ENCODE measurements around the gene PTPRQ.
"Not testable (repeated sequence)": the region's sequence is repeated elsewhere in the genome, so short reads cannot be mapped to it uniquely, and the experiment has no call there.

PTPRQ gene

DNA sequence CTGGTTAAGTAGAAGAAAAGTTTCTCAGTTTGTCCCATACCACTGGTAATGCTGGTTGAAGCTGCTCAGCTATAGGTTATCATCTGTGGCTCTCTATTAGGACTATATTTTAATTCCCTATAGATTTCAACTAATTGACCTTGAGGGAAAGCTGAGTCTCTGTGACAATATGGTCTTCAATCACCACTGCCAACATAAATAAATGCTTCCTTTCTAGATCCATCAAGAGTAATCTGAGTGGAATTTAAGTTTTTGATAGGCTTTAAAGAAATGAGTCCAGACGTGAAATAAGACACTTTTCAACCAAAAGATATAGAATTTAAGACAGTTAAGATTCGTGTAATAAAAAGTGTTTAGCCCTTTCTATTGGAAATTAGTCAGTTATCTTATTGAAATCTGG, 199.9 kb downstream of the PTPRQ start:
- DNase-seq (ENCODE audit: low read depth in 2 of 2): no peak

DNA sequence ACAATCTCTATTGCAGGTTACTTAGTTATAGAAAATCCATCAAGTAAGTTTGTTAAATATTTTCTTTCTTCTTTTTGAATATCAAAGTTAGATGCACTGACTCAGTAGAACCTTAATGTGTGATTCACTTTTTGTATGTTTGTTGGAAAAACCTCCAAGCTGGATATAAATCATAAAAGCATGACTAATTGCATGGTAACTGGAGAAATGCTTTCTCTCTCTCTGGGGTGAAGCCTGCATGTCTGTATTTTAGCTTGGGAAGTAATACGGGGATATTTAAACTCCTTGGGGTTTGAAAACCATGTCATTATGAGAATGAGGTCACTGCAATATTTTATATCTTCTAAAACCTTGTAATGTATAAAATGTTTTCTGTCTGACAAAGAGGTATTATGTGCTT, 204.8 kb downstream of the PTPRQ start:
- DNase-seq (ENCODE audit: low read depth in 2 of 2): no peak

DNA sequence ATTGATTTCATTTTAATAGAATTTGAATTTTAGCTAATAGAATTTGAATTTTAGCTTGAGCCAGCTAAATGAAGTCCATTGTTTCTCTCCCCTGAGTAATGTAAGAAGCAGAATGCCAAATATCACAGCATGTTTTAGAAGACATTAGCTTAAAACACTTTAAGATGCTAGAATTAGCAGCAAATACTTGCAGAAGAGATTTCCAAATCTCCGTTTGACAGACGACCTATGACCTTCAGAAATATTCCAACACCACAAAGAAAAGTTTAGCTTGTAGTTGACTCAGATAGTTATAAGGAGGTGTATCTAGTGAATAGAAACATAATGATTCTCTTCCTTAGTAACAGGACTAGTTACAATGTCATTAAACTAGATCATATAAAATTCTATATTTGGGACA, 211.7 kb downstream of the PTPRQ start:
- DNase-seq (ENCODE audit: low read depth in 2 of 2): no peak

DNA sequence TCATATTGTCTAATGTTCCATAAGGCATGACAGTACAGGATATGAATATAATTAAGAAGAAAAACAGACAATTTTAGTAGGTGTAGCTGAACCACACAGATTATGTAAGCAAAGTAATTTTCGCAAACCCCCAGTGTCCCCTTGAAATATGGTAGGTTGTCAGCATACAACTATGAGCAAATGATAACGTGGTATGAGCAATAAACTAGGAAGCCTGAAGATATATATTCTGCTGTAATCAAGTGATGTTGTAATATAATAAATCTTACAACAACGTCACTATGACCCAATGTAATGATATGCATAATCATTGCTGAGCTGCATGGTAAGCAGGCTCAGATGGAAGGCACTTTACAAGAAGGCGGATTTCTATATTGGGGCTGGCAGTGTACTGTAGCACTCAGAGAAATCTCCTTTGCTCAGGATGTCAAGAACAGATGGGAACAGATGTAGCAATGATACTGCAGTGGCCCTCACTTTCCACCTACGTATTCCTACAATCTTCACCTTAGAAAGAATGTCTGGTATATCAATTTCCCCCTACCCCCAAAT, 215.6 kb downstream of the PTPRQ start:
- DNase-seq (ENCODE audit: low read depth in 2 of 2): no peak

DNA sequence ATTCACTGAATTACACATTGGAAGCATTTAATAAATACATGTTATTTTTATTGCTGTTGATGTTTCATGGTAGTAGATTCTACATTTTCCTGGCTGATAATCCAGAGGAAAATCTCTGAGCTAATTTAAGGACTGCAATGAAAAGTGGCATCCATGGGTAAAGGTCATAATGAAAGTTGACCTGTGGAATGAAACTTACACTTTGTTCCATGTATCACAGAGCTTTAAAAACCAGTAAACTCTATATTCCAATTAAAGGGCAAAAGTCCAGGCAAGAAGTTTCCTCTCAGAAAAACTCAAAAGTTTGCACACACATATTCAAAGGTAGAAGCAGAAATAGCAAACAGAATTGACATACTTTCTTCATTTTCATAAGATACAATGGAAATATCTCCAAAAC, 218.6 kb downstream of the PTPRQ start:
- no peak for DNase-seq (ENCODE audit: low read depth in 2 of 2)

DNA sequence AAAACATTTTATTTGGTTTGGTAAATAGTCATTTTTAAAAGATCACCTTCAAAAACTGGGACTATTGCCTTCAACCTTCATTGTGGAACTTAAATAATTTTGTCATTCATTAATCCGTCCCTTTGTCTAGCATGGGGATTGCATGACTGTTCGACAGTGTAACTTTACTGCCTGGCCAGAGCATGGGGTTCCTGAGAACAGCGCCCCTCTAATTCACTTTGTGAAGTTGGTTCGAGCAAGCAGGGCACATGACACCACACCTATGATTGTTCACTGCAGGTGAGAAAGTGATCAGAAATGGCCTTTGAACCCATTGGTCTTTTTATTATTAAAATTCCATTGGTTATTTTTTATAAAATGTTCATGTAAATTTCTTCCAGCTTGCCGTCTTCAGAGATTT, 226.2 kb downstream of the PTPRQ start:
- no peak for DNase-seq (ENCODE audit: low read depth in 2 of 2)

DNA sequence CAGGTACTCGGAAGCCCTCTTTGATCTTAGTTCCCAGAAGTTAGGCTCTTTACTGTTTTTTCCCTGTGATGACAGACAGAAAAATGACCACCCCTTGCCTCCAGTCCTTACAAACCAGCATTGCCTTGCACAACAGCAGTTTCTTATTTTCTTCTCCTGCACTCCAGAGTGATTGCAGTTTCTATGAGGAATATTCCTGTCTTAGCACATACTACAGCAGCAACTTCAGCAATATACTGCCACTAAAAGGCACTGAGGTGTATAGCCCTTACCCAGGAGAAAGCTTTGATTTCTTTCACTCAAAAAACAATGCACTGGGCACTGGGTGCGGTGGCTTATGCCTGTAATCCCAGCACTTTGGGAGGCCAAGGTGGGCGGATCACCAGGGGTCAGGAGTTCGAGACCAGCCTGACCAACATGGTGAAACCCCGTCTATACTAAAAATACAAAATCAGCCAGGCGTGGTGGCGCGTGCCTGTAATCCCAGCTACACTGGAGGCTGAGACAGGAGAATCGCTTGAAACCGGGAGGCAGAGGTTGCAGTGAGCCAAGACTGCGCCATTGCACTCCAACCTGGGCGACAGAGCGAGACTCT, 232.1 kb downstream of the PTPRQ start:
- not testable (repeated sequence) for DNase-seq (ENCODE audit: low read depth in 2 of 2)

DNA sequence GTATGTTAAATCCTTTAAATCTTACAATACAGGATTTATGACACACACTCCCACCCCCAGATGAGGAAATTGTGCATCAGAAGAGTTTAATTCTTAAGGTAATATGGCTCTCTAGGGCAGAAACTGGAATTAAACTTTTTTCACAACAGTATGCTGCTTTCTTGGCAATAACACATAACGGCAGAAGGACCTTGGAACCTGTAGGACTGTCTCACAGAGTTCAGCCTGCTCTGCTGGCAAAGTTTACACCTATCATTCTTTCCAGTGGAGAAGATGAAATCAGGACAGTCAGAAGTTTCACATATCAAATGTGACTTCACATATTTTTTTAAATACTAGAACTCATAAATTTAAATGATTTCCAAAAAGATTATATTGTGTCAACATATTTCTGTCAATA, 232.8 kb downstream of the PTPRQ start:
- no peak for DNase-seq (ENCODE audit: low read depth in 2 of 2)

DNA sequence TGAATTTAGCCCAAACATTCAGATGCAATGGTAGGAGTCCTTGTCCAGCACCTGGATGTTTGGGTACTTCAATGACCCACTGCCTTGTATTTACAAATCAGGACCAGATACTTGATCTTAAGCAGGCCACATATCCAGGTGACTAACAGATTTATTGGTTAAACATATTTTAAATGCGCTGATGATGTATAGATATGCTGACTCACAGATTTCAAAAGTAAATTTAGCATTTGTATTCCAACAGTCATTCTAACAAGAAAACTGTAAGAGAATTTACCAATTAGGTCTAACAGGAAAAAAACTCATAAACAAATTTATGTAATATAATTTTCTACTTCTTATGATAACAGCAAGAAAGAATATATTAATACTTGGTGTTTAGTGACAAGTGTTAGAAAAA, 234.0 kb downstream of the PTPRQ start:
- DNase-seq (ENCODE audit: low read depth in 2 of 2): no peak

DNA sequence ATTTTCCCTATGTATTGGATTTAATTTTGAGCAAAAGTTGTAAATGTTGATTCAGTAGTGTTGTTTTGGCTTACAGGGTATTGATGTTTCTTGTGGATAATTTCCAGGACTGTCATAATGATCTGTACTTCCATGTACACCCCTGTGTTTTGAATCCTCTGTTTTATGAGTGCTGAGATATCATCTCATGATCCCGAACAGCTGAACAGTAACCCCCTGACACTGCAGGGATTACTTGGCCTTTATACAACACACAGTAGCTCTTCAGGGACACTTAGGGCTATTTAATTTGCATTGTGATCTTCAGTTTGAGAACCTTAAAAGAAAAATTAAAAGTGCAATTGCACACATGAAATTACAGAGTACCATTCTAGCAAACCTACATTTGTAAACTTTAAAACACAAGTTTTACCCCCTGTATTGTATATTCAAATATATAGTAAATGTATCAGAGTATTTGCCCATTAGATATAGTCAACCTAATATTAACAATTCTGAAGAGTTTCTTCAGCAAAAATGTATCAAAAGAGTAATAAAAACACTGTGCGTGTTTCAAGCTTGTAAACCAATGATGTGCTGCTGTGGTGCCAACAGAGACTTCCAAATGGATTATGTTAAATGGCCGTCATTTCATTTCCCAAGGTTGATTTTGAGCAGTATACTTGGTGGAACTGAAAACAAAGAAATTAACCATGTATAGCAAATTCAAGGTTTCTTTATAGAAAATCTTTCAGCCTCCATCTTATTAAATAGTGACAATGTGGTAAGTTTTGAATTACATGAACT, 235.5 kb downstream of the PTPRQ start:
- no peak for DNase-seq (ENCODE audit: low read depth in 2 of 2)

DNA sequence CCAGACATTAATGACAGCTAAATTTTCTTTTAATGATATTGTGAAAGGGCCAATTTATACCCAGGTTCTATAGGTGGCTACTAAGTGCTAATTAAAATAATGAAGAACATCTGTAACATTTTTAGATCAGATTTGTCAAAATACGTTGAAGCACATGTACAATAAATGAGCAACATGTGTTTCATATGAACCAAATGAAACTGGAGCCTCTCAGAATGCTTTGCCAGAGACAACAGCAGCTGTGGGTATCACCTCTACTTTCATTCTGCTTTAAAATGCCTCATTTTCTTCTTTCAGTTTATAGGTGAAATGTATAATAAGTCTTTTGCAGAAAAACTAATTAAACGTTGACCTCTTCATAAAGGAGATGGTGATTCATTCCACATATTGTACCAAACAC, 237.3 kb downstream of the PTPRQ start:
- DNase-seq (ENCODE audit: low read depth in 2 of 2): no peak

DNA sequence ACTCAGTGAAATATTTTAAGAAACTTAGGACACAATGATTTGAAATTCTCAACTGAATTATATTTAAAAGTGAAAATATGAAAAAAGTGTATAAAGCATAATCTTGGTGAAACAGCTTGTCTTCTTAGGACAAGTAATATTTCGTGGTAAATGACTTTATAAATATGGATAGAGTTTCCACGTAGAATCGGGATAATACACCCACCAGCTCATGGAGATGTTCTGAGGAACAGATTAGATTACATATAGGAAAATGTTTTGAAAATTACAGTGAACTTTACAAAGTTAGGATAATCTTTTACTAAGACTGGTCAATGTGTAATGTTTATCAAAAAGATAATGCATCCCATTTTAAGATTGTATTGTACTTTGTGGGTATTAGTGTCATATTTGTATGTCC, 237.8 kb downstream of the PTPRQ start:
- DNase-seq (ENCODE audit: low read depth in 2 of 2): no peak

DNA sequence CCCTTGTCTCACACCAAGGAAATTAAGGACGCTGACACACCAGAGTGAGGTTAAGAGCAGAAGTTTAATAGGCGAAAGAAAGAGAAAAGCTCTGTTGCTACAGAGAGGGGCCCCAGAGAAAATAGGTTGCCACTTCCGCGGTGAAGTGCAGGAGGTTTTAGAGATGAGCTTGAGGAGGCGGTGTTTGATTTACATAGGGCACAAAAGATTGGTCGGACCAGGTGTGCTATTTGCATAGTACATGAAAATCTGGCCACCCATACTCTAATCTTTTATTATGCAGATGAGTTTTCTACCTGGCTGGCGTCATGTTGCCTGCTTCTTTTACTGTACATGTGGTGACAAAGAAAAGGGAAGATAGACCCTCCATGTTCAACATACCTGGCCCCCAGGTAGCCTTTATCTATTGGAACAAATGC, 240.1 kb downstream of the PTPRQ start:
- no peak for DNase-seq (ENCODE audit: low read depth in 2 of 2)

DNA sequence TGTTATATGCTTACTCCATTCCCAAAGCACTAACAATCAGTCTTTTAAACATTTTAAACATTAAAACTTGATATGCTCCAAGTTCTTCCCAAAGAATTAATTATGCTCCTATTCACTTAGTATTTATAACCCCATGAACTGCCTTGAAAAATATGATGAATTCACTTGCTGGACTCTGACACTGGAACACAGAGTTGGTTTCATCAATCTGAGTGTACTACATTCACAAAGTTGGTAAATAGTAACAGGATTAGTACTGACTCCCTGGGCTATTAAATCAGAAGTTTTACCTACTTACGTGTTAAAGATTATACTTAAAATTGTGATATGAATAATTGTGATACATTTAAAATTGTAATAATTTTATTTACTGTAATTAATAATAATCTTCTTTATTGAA, 246.1 kb downstream of the PTPRQ start:
- no peak for DNase-seq (ENCODE audit: low read depth in 2 of 2)

DNA sequence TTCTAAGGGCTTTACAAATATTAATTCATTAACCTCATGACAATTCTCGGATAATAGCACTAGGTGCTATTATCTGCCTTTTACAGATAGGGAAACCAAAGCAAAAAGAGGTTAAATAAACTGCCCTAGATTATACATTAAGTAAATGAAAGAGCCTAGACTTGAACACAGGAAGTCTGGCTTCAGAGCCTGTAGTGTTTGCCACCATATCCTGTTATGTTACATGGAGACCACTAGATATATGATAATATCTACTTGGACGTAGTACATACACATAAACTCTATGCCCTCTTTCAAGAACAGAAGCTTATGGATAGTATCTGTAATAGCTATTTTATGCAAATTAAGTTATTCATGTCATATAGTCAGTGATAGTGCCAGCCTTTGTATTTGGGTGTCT, 246.5 kb downstream of the PTPRQ start:
- DNase-seq (ENCODE audit: low read depth in 2 of 2): no peak

DNA sequence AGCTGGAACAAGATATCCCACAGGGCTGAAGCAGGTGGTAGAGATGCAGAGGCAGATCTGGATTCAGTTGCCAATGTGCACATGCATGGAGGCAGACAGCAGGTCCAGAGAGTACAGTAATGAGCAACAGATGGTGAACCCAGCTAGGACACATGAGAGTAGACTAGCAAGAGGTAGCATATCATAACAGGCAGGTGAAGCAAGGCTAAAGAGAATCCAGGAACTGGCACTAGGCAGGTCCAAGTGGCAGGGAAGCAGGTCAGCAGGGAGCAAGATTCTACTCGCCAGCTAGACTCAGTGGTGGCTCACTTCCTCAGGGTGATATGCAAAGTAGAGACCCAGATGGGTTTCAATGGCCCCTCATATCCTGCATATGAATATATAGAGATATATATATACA, 248.1 kb downstream of the PTPRQ start:
- no peak for DNase-seq (ENCODE audit: low read depth in 2 of 2)

DNA sequence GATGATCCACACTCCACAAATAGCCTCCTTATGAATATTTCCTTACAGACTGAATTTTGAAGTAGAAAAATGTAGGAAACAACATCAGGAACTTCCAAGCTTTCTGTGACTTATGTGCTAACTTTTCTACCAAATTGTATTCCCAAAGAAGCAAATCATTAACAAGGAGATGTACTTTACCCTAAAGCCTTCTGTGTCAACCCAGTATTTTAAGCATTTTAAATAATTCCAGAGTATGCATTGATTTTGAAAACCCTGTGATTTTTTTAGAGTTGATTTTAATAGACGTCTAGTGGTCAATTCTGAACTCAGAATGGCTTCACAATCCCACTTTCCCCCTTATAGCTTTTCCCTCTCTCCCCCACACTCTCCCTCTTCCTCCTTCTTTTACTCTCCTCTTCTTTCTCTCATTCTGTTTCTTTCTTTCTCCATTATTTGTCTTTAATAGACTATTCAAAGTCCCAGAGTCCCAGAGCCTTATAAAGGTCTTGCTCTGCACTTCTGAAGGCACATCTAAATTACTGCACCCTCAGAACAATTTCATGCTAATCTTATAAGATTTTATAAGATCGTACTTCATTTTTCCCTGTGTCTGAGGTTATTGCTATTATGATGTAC, 253.3 kb downstream of the PTPRQ start:
- no peak for DNase-seq (ENCODE audit: low read depth in 2 of 2)

DNA sequence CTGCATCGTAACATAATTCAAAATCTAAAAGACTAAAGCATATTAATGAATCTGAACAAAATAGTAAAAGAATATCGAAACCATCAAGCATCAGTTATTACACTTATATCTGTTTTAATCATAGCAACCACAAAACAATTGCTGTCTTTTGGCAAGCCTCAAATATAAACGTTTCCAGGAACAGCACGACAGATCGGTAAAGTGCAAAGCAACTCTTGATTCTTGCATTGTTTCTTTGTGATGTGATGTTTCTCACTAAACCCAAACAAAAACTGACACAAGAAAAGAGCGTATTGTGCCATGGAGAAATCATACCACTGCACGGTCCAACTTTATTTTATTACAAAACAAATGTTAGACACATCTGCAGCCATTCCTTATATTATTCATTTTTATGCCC, 254.2 kb downstream of the PTPRQ start:
- DNase-seq (ENCODE audit: low read depth in 2 of 2): no peak

DNA sequence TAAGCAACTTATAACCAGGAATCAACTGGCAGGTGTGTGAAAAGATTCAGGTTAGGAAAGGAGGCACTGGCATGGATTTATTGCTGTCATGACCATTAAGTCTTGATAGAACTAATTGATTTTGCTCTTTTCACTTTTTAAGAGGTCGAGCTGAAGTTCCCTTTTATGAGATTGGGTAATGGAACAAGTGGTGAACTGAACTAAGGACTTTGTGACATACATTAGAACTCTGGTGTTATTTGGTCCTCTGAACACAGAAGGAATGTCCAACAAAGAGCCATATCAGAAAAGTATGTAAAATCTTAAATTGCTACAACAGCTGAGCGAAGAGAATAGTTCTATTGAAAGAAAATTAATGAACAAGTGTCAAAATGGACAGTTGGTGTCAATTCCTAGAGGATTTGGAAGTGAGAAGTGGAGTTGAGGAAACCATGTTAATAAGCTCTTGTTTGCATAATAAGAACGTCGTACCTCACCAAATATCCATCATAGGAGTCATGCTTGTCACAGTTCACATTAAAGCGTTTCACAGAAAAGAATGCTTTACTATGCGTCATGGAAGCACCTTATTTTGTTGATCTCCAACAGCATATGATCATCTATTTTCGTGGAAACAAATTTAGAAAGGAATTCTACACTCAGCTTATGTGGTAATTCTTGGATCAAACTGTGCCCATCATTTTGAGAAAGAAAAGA, 255.0 kb downstream of the PTPRQ start:
- no peak for DNase-seq (ENCODE audit: low read depth in 2 of 2)

DNA sequence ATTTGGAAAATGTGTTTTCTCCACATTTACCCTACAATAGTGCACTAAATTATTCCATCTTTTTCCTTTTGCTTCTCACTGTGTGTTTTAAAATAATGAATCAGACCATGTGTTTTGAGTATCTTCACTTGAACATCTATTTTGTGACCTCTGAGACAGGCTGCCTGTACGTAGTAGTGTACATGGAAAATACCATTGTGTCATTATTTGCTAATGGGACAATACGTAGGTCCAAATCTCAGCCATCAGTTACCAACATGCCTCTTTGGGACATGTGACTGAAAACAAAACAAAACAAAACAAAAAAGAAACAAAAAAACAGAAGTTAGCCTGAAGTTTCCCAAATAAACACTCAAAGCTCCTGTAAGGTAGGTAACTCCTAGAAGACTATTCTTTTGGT, 256.3 kb downstream of the PTPRQ start:
- DNase-seq (ENCODE audit: low read depth in 2 of 2): no peak

DNA sequence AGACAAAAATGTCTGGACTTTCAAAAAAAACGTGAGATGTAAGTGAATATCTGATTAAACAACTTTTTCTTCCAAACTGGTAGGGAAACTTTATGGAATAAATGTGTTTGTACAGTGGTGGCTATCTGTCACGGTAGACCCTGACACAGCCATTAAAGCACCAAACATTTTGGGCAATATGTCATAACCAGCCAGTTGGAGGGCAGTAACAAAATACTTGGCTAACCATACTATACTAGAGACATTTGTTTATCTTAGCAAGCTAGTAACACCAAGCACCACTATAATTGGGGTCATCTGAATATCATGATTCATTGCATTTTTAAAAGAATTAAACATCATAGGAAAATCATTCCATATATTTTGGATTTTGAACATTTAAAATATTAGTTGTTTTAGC, 257.4 kb downstream of the PTPRQ start:
- DNase-seq (ENCODE audit: low read depth in 2 of 2): no peak
